Fibroblast of lung (primary cell): ENCODE measurements around the gene NDUFA6. TPM values are rescaled to one million over a fixed set of nuclear protein-coding genes. Genes with fewer than 3 reads are reported as not detected.

Experiments
- DNase-seq, 2 donors: peaks; one replicate each; pipeline versions ENCODE4 v3.0.0 to v3.0.0-alpha.2; 2010; ENCODE audit warnings: low read depth in 2 of 2
- H2AFZ ChIP-seq: 2 replicates; pipeline ENCODE4 v1.5.1; 2012; ENCODE audit warnings: low read length, control low read depth, inconsistent platforms
- H3K27ac ChIP-seq: 2 replicates; pipeline ENCODE4 v1.5.1; 2011; ENCODE audit warnings: low read length, control low read depth; ENCODE audit not compliant: insufficient read depth
- H3K27me3 ChIP-seq: 2 replicates; pipeline ENCODE4 v1.5.1; 2011; ENCODE audit warnings: mild to moderate bottlenecking, low read length; ENCODE audit not compliant: control insufficient read depth, insufficient read depth
- H3K36me3 ChIP-seq: 2 replicates; pipeline ENCODE4 v1.5.1; 2011; ENCODE audit warnings: low read length; ENCODE audit not compliant: control insufficient read depth, insufficient read depth
- H3K4me1 ChIP-seq: 2 replicates; pipeline ENCODE4 v1.5.1; 2011; ENCODE audit warnings: low read length; ENCODE audit not compliant: control insufficient read depth, insufficient read depth; ENCODE audit errors: extremely low read depth
- H3K4me2 ChIP-seq: 2 replicates; pipeline ENCODE4 v1.5.1; 2011; ENCODE audit warnings: low read length, control low read depth; ENCODE audit not compliant: insufficient read depth; ENCODE audit errors: extremely low read depth
- H3K4me3 ChIP-seq, 4 experiments: fragments of 200-600 bp in 1 of 4; sonication (generic) in 1 of 4; replicated peaks in 1 of 4; 2 replicates each; pipeline ENCODE4 v1.5.1; 2011 to 2016; ENCODE audit warnings: low read length in 4 of 4, low read depth in 3 of 4, mild to moderate bottlenecking in 3 of 4, control low read depth in 2 of 4, inconsistent platforms in 1 of 4, mixed read lengths in 1 of 4; ENCODE audit not compliant: insufficient read depth in 1 of 4; ENCODE audit errors: control extremely low read depth in 1 of 4
- H3K79me2 ChIP-seq: 2 replicates; pipeline ENCODE4 v1.5.1; 2012; ENCODE audit warnings: mild to moderate bottlenecking, low read length, inconsistent platforms; ENCODE audit not compliant: control insufficient read depth, insufficient read depth
- H3K9ac ChIP-seq: 2 replicates; pipeline ENCODE4 v1.5.1; 2011; ENCODE audit warnings: mild to moderate bottlenecking, low read length, control low read depth; ENCODE audit not compliant: insufficient read depth
- H3K9me3 ChIP-seq: 2 replicates; pipeline ENCODE4 v1.5.1; 2012; ENCODE audit warnings: low read depth, low read length; ENCODE audit not compliant: control insufficient read depth, insufficient read depth
- H4K20me1 ChIP-seq: 2 replicates; pipeline ENCODE4 v1.5.1; 2011; ENCODE audit warnings: low read length; ENCODE audit not compliant: control insufficient read depth, insufficient read depth; ENCODE audit errors: extremely low read depth
- CTCF ChIP-seq, 2 donors: IDR thresholded peaks in 1 of 2; conservative IDR thresholded peaks in 1 of 2; 1 replicate in 1 of 2; 2 replicates in 1 of 2; pipeline ENCODE4 v1.5.1; 2011 to 2012; ENCODE audit warnings: low read length in 2 of 2, control low read depth in 1 of 2, inconsistent platforms in 1 of 2, low read depth in 1 of 2, mild to moderate bottlenecking in 1 of 2
- EZH2 ChIP-seq: IDR thresholded peaks from 2 replicates; pipeline ENCODE4 v1.5.1; 2012; ENCODE audit warnings: low read length, control low read depth, mild to moderate bottlenecking; ENCODE audit errors: missing control alignments
- polyA plus RNA-seq, 2 donors: library from polyadenylated mRNA; depleted of rRNA in 1 of 2; stranded (reverse) in 1 of 2; unstranded in 1 of 2; fragments of >200 nt; gene quantifications; 2 replicates each; pipeline ENCODE4 v1.2.1, GENCODE V29; 2011 to 2012; ENCODE audit warnings: missing spikeins in 1 of 2
- total RNA-seq: library from RNA; depleted of rRNA; stranded (reverse); fragments of >200 nt; gene quantifications from 2 replicates; pipeline ENCODE4 v1.2.1, GENCODE V29; 2014

NDUFA6 gene
- total and polyA plus RNA-seq, 2 donors (not counting 1 experiment from before 2014, with no cell fraction given): 68.5 to 87.8 TPM

- no peaks in the 10 kb centered on the region for H4K20me1 ChIP-seq
- H3K27ac ChIP-seq: peak within 1 kb of the TSS; percentile 92
- peaks cover 15% of the 10 kb centered on the region for H3K36me3 ChIP-seq
- no peaks in the 10 kb centered on the region for H3K27me3 ChIP-seq
- H3K9ac ChIP-seq: peak within 1 kb of the TSS; percentile 96
- DNase-seq: peak; percentile 97 to 99
- peak within 1 kb of the TSS; percentile 91 for H2AFZ ChIP-seq
- H3K4me2 ChIP-seq: peak within 1 kb of the TSS; percentile 85
- H3K4me1 ChIP-seq: peaks cover 3% of the 10 kb centered on the region
- TF ChIP-seq CTCF (conservative IDR thresholded peaks at IDR 0.05 in 1 of 2, IDR thresholded peaks at IDR 0.05 in 1 of 2; ENCODE audit: low read depth in 1 of 2, low read length in 2 of 2) (no peak), EZH2 (no peak)
- H3K9me3 ChIP-seq: no peaks in the 10 kb centered on the region
- H3K4me3 ChIP-seq: peak within 1 kb of the TSS; percentile 64 to 90 (median 82)
- peaks cover 3% of the 10 kb centered on the region for H3K79me2 ChIP-seq
Measured at GRCh38 chr22:42079319-42080251, 11.0 kb downstream of the NDUFA6 start, which contains the start of gene SMDT1. Gene SMDT1, plus strand, starts transcription at chr22:42079700. Its CDS starts 69 bp downstream, at chr22:42079769.

GRCh38 chr22:42078469-42079318 lies 11.9 kb downstream of the NDUFA6 start:
- H3K4me1 ChIP-seq: peaks cover 6% of the 10 kb centered on the region
- peak overlapping the region; percentile 1 to 64 (median 40) for H3K4me3 ChIP-seq
- H3K27me3 ChIP-seq: no peaks in the 10 kb centered on the region
- H3K79me2 ChIP-seq: peaks cover 3% of the 10 kb centered on the region
- peak overlapping the region; percentile 96 for H3K9ac ChIP-seq
- H4K20me1 ChIP-seq: no peaks in the 10 kb centered on the region
- no peaks in the 10 kb centered on the region for H3K9me3 ChIP-seq
- peak overlapping the region; percentile 47 for H2AFZ ChIP-seq
- no peak for TF ChIP-seq CTCF (conservative IDR thresholded peaks at IDR 0.05 in 1 of 2, IDR thresholded peaks at IDR 0.05 in 1 of 2; ENCODE audit: low read depth in 1 of 2, low read length in 2 of 2)
- TF ChIP-seq EZH2: no peak
- DNase-seq: peak in 1 of 2 donors; percentile 42
- H3K36me3 ChIP-seq: peaks cover 15% of the 10 kb centered on the region
- H3K27ac ChIP-seq: peak overlapping the region; percentile 92
- peak overlapping the region; percentile 78 for H3K4me2 ChIP-seq
